Pancreas (tissue), 10 donors: ENCODE measurements around the gene RNF111. TPM values are rescaled to one million over a fixed set of nuclear protein-coding genes. Genes with fewer than 3 reads are reported as not detected.

Experiments
- ATAC-seq, 4 donors: fragments of 200-7000 bp; cut with Tn5 transposase; one replicate each; pipeline versions ENCODE4 v1.8.0 to v1.9.1; 2020; ENCODE audit warnings: mild to moderate bottlenecking in 4 of 4, moderate library complexity in 4 of 4
- DNase-seq, 6 donors: peaks; one replicate each; pipeline ENCODE4 v3.0.0-alpha.2; 2020
- FAIRE-seq: peaks from 2 replicates; lab custom pipeline; 2012; peaks lifted over from hg19 to GRCh38; lab: Jason Lieb, UNC
- H3K27ac ChIP-seq, 4 donors: fragments of 200-600 bp; sonication (generic); 1 replicate in 3 of 4; 2 replicates in 1 of 4; pipeline versions ENCODE4 v1.5.0 to v1.8.0; 2020
- H3K27me3 ChIP-seq, 4 donors: fragments of 200-600 bp; one replicate each; pipeline ENCODE4 v1.8.0; 2021
- H3K36me3 ChIP-seq, 3 donors: fragments of 200-600 bp; sonication (generic) in 1 of 3; one replicate each; pipeline versions ENCODE4 v1.5.0 to v1.8.0; 2020 to 2021
- H3K4me1 ChIP-seq, 3 donors: fragments of 200-600 bp; one replicate each; pipeline ENCODE4 v1.8.0; 2021
- H3K4me3 ChIP-seq, 4 donors: fragments of 200-600 bp; sonication (generic) in 2 of 4; one replicate each; pipeline versions ENCODE4 v1.5.0 to v1.8.0; 2020 to 2021
- H3K9me3 ChIP-seq, 4 donors: fragments of 200-600 bp; one replicate each; pipeline ENCODE4 v1.8.0; 2021
- WGBS, 2 donors: extraction: QIAGEN DNeasy Blood & Tissue Kit; methylation state at CpG; one replicate each; pipeline ENCODE4 v1.1.7; 2013; 5-methylcytosine and 5-hydroxymethylcytosine counted together
- intact Hi-C, 3 donors: fragments of 100-400 bp; cut with DNase I; formaldehyde crosslinking; loops; one replicate each; pipeline versions ENCODE4 v1.11.1 to v1.14.2; 2022
- polyA plus RNA-seq, 2 donors: library from polyadenylated mRNA; stranded (reverse); fragments of 200-250 nt; gene quantifications; one replicate each; pipeline ENCODE4 v1.2.3, GENCODE V29; 2013
- total RNA-seq, 6 donors: library from RNA; stranded (reverse); fragmentation: NEBNext Ultra II Directional in 4 of 6; extraction: Animal tissue kit (Norgen Biotek cat#: 25700) in 4 of 6; gene quantifications; one replicate each; pipeline versions ENCODE4 v1.2.1 to v1.2.4, GENCODE V29; 2021 to 2023
- TF ChIP-seq, protein P1 (sequence below), 4 donors: fragments of 200-600 bp; sonication (generic) in 3 of 4; IDR thresholded peaks; one replicate each; pipeline versions ENCODE4 v1.5.0 to v1.8.0; 2021; ENCODE audit warnings: antibody characterized with exemption in 4 of 4
- donor health status: healthy with polysubstance abuse.
- donor health status: DM: no; HTN: no; CAD: no; lungs with moderate emphysema.
- donor health status: DM: no; HTN: no; CAD: no.
- donor health status: control.
- donor health status: control.
- donor health status: Bipolar disorder and iron deficiency.
- donor health status: DM: yes; HTN: yes; CAD: no.
- donor health status: DM: no; HTN: no; CAD: no.
- donor health status: DM: no; HTN: no; CAD: no.
- donor health status: DM: yes; HTN: yes; CAD: no.

RNF111 gene
- total and polyA plus RNA-seq, 8 donors: 4.6 to 25.8 (median 12.3) TPM

GRCh38 chr15:59048897-59049296 lies 61.4 kb downstream of the RNF111 start:
- Histone ChIP-seq H3K36me3 (no peaks in the 10 kb centered on the region), H3K4me1 (no peaks in the 10 kb centered on the region), H3K4me3 (no peak overlapping the region), H3K27ac (no peak overlapping the region), H3K9me3 (no peaks in the 10 kb centered on the region), H3K27me3 (no peaks in the 10 kb centered on the region)
- no peak for FAIRE-seq
- WGBS, 2 donors: 99% methylated on average over 3 of the region's 3 CpGs
- intact Hi-C loops: no loop called here
- DNase-seq: no peak
- ATAC-seq: no peak
- TF ChIP-seq, protein P1, sequence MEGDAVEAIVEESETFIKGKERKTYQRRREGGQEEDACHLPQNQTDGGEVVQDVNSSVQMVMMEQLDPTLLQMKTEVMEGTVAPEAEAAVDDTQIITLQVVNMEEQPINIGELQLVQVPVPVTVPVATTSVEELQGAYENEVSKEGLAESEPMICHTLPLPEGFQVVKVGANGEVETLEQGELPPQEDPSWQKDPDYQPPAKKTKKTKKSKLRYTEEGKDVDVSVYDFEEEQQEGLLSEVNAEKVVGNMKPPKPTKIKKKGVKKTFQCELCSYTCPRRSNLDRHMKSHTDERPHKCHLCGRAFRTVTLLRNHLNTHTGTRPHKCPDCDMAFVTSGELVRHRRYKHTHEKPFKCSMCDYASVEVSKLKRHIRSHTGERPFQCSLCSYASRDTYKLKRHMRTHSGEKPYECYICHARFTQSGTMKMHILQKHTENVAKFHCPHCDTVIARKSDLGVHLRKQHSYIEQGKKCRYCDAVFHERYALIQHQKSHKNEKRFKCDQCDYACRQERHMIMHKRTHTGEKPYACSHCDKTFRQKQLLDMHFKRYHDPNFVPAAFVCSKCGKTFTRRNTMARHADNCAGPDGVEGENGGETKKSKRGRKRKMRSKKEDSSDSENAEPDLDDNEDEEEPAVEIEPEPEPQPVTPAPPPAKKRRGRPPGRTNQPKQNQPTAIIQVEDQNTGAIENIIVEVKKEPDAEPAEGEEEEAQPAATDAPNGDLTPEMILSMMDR (IDR thresholded peaks at IDR 0.05): no peak

DNA sequence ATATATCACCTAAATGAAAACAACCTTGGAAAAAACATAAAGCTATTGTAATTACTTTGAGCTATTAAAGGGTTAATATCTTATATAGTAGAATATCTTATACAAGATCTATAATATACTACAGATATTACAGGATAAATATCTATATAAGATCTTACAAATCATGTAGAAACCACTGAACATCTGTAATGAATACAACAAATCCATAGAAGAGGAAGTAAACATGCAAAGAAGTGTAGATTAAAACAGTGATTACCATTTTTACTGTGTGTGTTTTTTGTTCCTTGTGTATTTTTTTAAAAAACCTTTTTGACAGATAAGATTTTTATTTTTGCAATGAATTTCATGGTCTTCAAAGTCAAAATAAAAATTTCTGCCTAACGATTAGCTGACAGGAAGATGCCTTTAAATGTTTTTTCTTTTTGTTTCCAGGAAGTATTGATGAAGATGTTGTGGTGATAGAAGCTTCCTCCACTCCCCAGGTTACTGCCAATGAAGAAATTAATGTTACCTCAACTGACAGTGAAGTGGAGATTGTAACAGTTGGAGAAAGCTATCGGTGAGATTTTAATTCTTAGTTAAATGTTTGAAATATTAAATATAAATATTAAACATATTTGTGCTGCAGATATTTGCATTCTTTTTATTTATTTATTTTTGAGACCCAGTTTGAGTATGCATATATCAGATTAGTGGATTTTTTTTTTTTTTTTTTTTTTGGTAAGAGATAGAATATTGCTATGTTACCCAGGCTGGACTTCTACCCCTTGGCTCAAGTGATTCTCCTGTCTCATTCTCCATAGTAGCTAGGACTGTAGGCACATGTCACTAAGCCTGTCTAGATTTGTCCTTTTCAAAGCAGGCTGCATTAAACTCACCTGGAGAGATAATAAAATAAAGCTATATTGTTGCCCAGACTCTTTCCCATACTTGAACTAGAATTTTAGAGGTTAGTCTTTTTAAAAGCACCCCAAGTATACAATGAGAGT lies 64.7 kb downstream of the RNF111 start:
- FAIRE-seq (no peak), ATAC-seq (no peak), DNase-seq (no peak)
- intact Hi-C loops: no loop called here
- Histone ChIP-seq H3K36me3 (peaks cover 0 to 8% (median 0%) of the 10 kb centered on the region in 3 donors), H3K27ac (no peak overlapping the region), H3K4me3 (no peak overlapping the region), H3K9me3 (no peaks in the 10 kb centered on the region), H3K4me1 (no peaks in the 10 kb centered on the region), H3K27me3 (no peaks in the 10 kb centered on the region)
- 88 to 96% methylated on average over 2 of the region's 2 CpGs for WGBS, 2 donors
- TF ChIP-seq, protein P1 (IDR thresholded peaks at IDR 0.05): no peak

- intact Hi-C loops: no loop called here
- Histone ChIP-seq H3K9me3 (no peaks in the 10 kb centered on the region), H3K4me3 (no peak overlapping the region), H3K27me3 (no peaks in the 10 kb centered on the region), H3K27ac (no peak overlapping the region), H3K4me1 (no peaks in the 10 kb centered on the region), H3K36me3 (peaks cover 0 to 9% (median 0%) of the 10 kb centered on the region in 3 donors)
- WGBS, 2 donors: 84 to 88% methylated on average over 3 of the region's 3 CpGs
- ATAC-seq (no peak), DNase-seq (no peak), FAIRE-seq (no peak)
- TF ChIP-seq, protein P1 (IDR thresholded peaks at IDR 0.05): no peak
These were observed 65.5 kb downstream of the RNF111 start for GRCh38 chr15:59052915-59053407.

- no peak for DNase-seq
- Histone ChIP-seq H3K4me1 (no peaks in the 10 kb centered on the region), H3K27ac (no peak overlapping the region), H3K4me3 (no peak overlapping the region), H3K9me3 (no peaks in the 10 kb centered on the region), H3K27me3 (no peaks in the 10 kb centered on the region), H3K36me3 (peaks cover 0 to 11% (median 4%) of the 10 kb centered on the region in 3 donors)
- TF ChIP-seq, protein P1 (IDR thresholded peaks at IDR 0.05): no peak
- FAIRE-seq: no peak
- intact Hi-C loops: no loop called here
- WGBS, 2 donors: 93 to 96% methylated on average over 2 of the region's 2 CpGs
- no peak for ATAC-seq
These were observed 66.0 kb downstream of the RNF111 start for GRCh38 chr15:59053482-59053881.
